ENCODE measurements around the gene MRPL55.
A peak's percentile ranks its signal among the peaks of the same experiment; 100 is the strongest.

MRPL55 gene

GRCh38 chr1:228102791-228103620 is 6.1 kb downstream of the MRPL55 start, which contains the start of gene C1orf35:
Gene C1orf35, minus strand, starts transcription at chr1:228103325. Its CDS starts 98 bp downstream, at chr1:228103227.
- Histone ChIP-seq H3K27ac (ENCODE audit: low read length) (no peak within 1 kb of the TSS), H3K9me3 (ENCODE audit: control insufficient read depth, low read depth, low read length) (no peaks in the 10 kb centered on the region), H3K4me3 (ENCODE audit: low read length) (peak within 1 kb of the TSS; percentile 78), H3K4me1 (ENCODE audit: control insufficient read depth, low read depth, low read length) (no peaks in the 10 kb centered on the region), H3K27me3 (ENCODE audit: control insufficient read depth, insufficient read depth, low read length) (no peaks in the 10 kb centered on the region), H3K36me3 (ENCODE audit: control insufficient read depth, low read depth, low read length) (peaks cover 49% of the 10 kb centered on the region), H3K9ac (ENCODE audit: low read length) (peak within 1 kb of the TSS; percentile 79)

- Histone ChIP-seq H3K27ac (ENCODE audit: low read length) (no peak overlapping the region), H3K4me1 (ENCODE audit: control insufficient read depth, low read depth, low read length) (no peaks in the 10 kb centered on the region), H3K36me3 (ENCODE audit: control insufficient read depth, low read depth, low read length) (peaks cover 50% of the 10 kb centered on the region)
Observed at GRCh38 chr1:228101994-228102790, 6.9 kb downstream of the MRPL55 start.

GRCh38 chr1:228101614-228101993 is 7.5 kb downstream of the MRPL55 start:
- Histone ChIP-seq H3K4me3 (ENCODE audit: low read length) (peak overlapping the region; percentile 78), H3K27me3 (ENCODE audit: control insufficient read depth, insufficient read depth, low read length) (no peaks in the 10 kb centered on the region), H3K36me3 (ENCODE audit: control insufficient read depth, low read depth, low read length) (peaks cover 46% of the 10 kb centered on the region), H3K9me3 (ENCODE audit: control insufficient read depth, low read depth, low read length) (no peaks in the 10 kb centered on the region), H3K27ac (ENCODE audit: low read length) (no peak overlapping the region), H3K9ac (ENCODE audit: low read length) (no peak overlapping the region), H3K4me1 (ENCODE audit: control insufficient read depth, low read depth, low read length) (no peaks in the 10 kb centered on the region)

More at GRCh38 chr1:228101994-228102790, 6.9 kb downstream of the MRPL55 start:
- H3K4me3 ChIP-seq (ENCODE audit: low read length) = peak overlapping the region; percentile 78
- no peaks in the 10 kb centered on the region for H3K9me3 ChIP-seq (ENCODE audit: control insufficient read depth, low read depth, low read length)
- no peaks in the 10 kb centered on the region for H3K27me3 ChIP-seq (ENCODE audit: control insufficient read depth, insufficient read depth, low read length)
- H3K9ac ChIP-seq (ENCODE audit: low read length) = no peak overlapping the region

GRCh38 chr1:228100822-228101613 is 8.1 kb downstream of the MRPL55 start:
- H3K4me3 ChIP-seq (ENCODE audit: low read length) = no peak overlapping the region

GRCh38 chr1:228099331-228099732 is 9.8 kb downstream of the MRPL55 start:
- H3K27ac ChIP-seq (ENCODE audit: low read length) = no peak overlapping the region

More at GRCh38 chr1:228100822-228101613, 8.1 kb downstream of the MRPL55 start:
- Histone ChIP-seq H3K9ac (ENCODE audit: low read length) (no peak overlapping the region), H3K4me1 (ENCODE audit: control insufficient read depth, low read depth, low read length) (no peaks in the 10 kb centered on the region), H3K27me3 (ENCODE audit: control insufficient read depth, insufficient read depth, low read length) (no peaks in the 10 kb centered on the region), H3K27ac (ENCODE audit: low read length) (no peak overlapping the region), H3K36me3 (ENCODE audit: control insufficient read depth, low read depth, low read length) (peaks cover 46% of the 10 kb centered on the region), H3K9me3 (ENCODE audit: control insufficient read depth, low read depth, low read length) (no peaks in the 10 kb centered on the region)

GRCh38 chr1:228098323-228098931 is 10.7 kb downstream of the MRPL55 start:
- no peaks in the 10 kb centered on the region for H3K9me3 ChIP-seq (ENCODE audit: control insufficient read depth, low read depth, low read length)
- H3K4me3 ChIP-seq (ENCODE audit: low read length) = no peak overlapping the region
- H3K27me3 ChIP-seq (ENCODE audit: control insufficient read depth, insufficient read depth, low read length) = no peaks in the 10 kb centered on the region
- no peak overlapping the region for H3K27ac ChIP-seq (ENCODE audit: low read length)
- H3K4me1 ChIP-seq (ENCODE audit: control insufficient read depth, low read depth, low read length) = no peaks in the 10 kb centered on the region
- no peak overlapping the region for H3K9ac ChIP-seq (ENCODE audit: low read length)
- H3K36me3 ChIP-seq (ENCODE audit: control insufficient read depth, low read depth, low read length) = peaks cover 44% of the 10 kb centered on the region

More at GRCh38 chr1:228099331-228099732, 9.8 kb downstream of the MRPL55 start:
- Histone ChIP-seq H3K4me3 (ENCODE audit: low read length) (no peak overlapping the region), H3K9me3 (ENCODE audit: control insufficient read depth, low read depth, low read length) (no peaks in the 10 kb centered on the region), H3K36me3 (ENCODE audit: control insufficient read depth, low read depth, low read length) (peaks cover 44% of the 10 kb centered on the region), H3K9ac (ENCODE audit: low read length) (no peak overlapping the region), H3K4me1 (ENCODE audit: control insufficient read depth, low read depth, low read length) (no peaks in the 10 kb centered on the region), H3K27me3 (ENCODE audit: control insufficient read depth, insufficient read depth, low read length) (no peaks in the 10 kb centered on the region)

GRCh38 chr1:228097333-228098081 is 11.6 kb downstream of the MRPL55 start:
- no peaks in the 10 kb centered on the region for H3K4me1 ChIP-seq (ENCODE audit: control insufficient read depth, low read depth, low read length)
- no peaks in the 10 kb centered on the region for H3K9me3 ChIP-seq (ENCODE audit: control insufficient read depth, low read depth, low read length)
- H3K27me3 ChIP-seq (ENCODE audit: control insufficient read depth, insufficient read depth, low read length) = no peaks in the 10 kb centered on the region
- no peak overlapping the region for H3K9ac ChIP-seq (ENCODE audit: low read length)
- peaks cover 44% of the 10 kb centered on the region for H3K36me3 ChIP-seq (ENCODE audit: control insufficient read depth, low read depth, low read length)
- H3K4me3 ChIP-seq (ENCODE audit: low read length) = no peak overlapping the region
- no peak overlapping the region for H3K27ac ChIP-seq (ENCODE audit: low read length)

GRCh38 chr1:228096416-228097332 is 12.4 kb downstream of the MRPL55 start:
- no peaks in the 10 kb centered on the region for H3K9me3 ChIP-seq (ENCODE audit: control insufficient read depth, low read depth, low read length)
- H3K36me3 ChIP-seq (ENCODE audit: control insufficient read depth, low read depth, low read length) = peaks cover 44% of the 10 kb centered on the region
- no peak overlapping the region for H3K9ac ChIP-seq (ENCODE audit: low read length)
- no peak overlapping the region for H3K27ac ChIP-seq (ENCODE audit: low read length)
- H3K27me3 ChIP-seq (ENCODE audit: control insufficient read depth, insufficient read depth, low read length) = no peaks in the 10 kb centered on the region
- no peaks in the 10 kb centered on the region for H3K4me1 ChIP-seq (ENCODE audit: control insufficient read depth, low read depth, low read length)
- no peak overlapping the region for H3K4me3 ChIP-seq (ENCODE audit: low read length)

- H3K4me3 ChIP-seq (ENCODE audit: low read length) = no peak overlapping the region
- H3K27me3 ChIP-seq (ENCODE audit: control insufficient read depth, insufficient read depth, low read length) = no peaks in the 10 kb centered on the region
- H3K9me3 ChIP-seq (ENCODE audit: control insufficient read depth, low read depth, low read length) = no peaks in the 10 kb centered on the region
- no peaks in the 10 kb centered on the region for H3K4me1 ChIP-seq (ENCODE audit: control insufficient read depth, low read depth, low read length)
- H3K36me3 ChIP-seq (ENCODE audit: control insufficient read depth, low read depth, low read length) = peaks cover 41% of the 10 kb centered on the region
- no peak overlapping the region for H3K9ac ChIP-seq (ENCODE audit: low read length)
- no peak overlapping the region for H3K27ac ChIP-seq (ENCODE audit: low read length)
Observed at GRCh38 chr1:228095938-228096337, 13.2 kb downstream of the MRPL55 start.

GRCh38 chr1:228095161-228095560 is 13.9 kb downstream of the MRPL55 start:
- Histone ChIP-seq H3K36me3 (ENCODE audit: control insufficient read depth, low read depth, low read length) (peaks cover 35% of the 10 kb centered on the region), H3K4me1 (ENCODE audit: control insufficient read depth, low read depth, low read length) (no peaks in the 10 kb centered on the region), H3K9me3 (ENCODE audit: control insufficient read depth, low read depth, low read length) (no peaks in the 10 kb centered on the region), H3K4me3 (ENCODE audit: low read length) (no peak overlapping the region), H3K27me3 (ENCODE audit: control insufficient read depth, insufficient read depth, low read length) (no peaks in the 10 kb centered on the region), H3K9ac (ENCODE audit: low read length) (no peak overlapping the region), H3K27ac (ENCODE audit: low read length) (no peak overlapping the region)
